Mesothelial cell of epicardium (in vitro differentiated cells): ENCODE data around the gene METAP1D. TPM values are rescaled to one million over a fixed set of nuclear protein-coding genes. Genes with fewer than 3 reads are reported as not detected.

Source experiments
- DNase-seq, 2 experiments: peaks; one replicate each; pipeline ENCODE4 v3.0.0; 2021; ENCODE audit warnings: low spot score in 2 of 2; ENCODE audit not compliant: unreplicated experiment in 2 of 2
- H3K27ac Mint-ChIP-seq: 2 replicates; pipeline ENCODE4 v1.8.0; 2021; ENCODE audit warnings: mixed read lengths
- H3K27me3 Mint-ChIP-seq: 2 replicates; pipeline ENCODE4 v1.8.0; 2021; ENCODE audit warnings: low read depth, mixed read lengths
- H3K36me3 Mint-ChIP-seq: 2 replicates; pipeline ENCODE4 v1.8.0; 2021; ENCODE audit warnings: mixed read lengths
- H3K4me1 Mint-ChIP-seq: 2 replicates; pipeline ENCODE4 v1.8.0; 2021; ENCODE audit warnings: mixed read lengths
- H3K4me3 Mint-ChIP-seq: 2 replicates; pipeline ENCODE4 v1.8.0; 2021; ENCODE audit warnings: mild to moderate bottlenecking, moderate library complexity, mixed read lengths
- H3K9me3 Mint-ChIP-seq: 2 replicates; pipeline ENCODE4 v1.8.0; 2021; ENCODE audit warnings: mixed read lengths
- CTCF ChIP-seq: fragments of 200-600 bp; sonication (generic); IDR thresholded peaks from one replicate; pipeline ENCODE4 v1.5.0; 2021; ENCODE audit warnings: antibody characterized with exemption; ENCODE audit not compliant: unreplicated experiment
- total RNA-seq: library from RNA; stranded (reverse); gene quantifications from 3 replicates; pipeline ENCODE4 v1.2.1, GENCODE V29; 2021

Gene METAP1D
- total RNA-seq, 1 donor from 2014 or later = 13.5 TPM

- no peak for TF ChIP-seq CTCF
- no peak for DNase-seq
- peak overlapping the region; percentile 34 for H3K27ac Mint-ChIP-seq
- H3K4me1 Mint-ChIP-seq = peaks cover 23% of the 10 kb centered on the region
- H3K4me3 Mint-ChIP-seq = no peak overlapping the region
- H3K27me3 Mint-ChIP-seq = no peaks in the 10 kb centered on the region
- H3K9me3 Mint-ChIP-seq = no peaks in the 10 kb centered on the region
- no peaks in the 10 kb centered on the region for H3K36me3 Mint-ChIP-seq
These were observed 38.4 kb downstream of the METAP1D start for GRCh38 chr2:172038121-172038520.

DNA sequence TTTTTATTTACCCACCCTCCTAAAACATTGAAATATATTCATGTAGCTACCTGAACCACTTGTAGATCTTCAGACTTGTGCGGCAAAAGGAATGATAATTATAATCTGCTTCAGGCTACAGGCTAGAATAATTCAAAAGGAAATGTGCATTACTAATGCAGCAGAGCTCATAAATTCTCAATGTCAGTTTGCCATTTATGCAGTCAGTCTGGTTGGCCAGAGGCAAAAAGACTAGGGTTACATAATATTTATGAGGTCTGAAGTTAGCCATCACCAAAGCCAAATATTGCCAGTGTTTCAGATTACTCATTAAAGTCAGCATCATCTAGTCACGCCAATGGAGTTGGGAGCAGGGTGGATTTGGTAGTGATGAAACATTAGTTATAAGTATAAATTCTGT lies 38.9 kb downstream of the METAP1D start:
- H3K27ac Mint-ChIP-seq = peak overlapping the region; percentile 14
- no peak for DNase-seq
- no peaks in the 10 kb centered on the region for H3K36me3 Mint-ChIP-seq
- H3K4me1 Mint-ChIP-seq = peaks cover 23% of the 10 kb centered on the region
- H3K9me3 Mint-ChIP-seq = no peaks in the 10 kb centered on the region
- no peak overlapping the region for H3K4me3 Mint-ChIP-seq
- no peaks in the 10 kb centered on the region for H3K27me3 Mint-ChIP-seq
- TF ChIP-seq CTCF = no peak

- no peaks in the 10 kb centered on the region for H3K27me3 Mint-ChIP-seq
- peaks cover 23% of the 10 kb centered on the region for H3K4me1 Mint-ChIP-seq
- H3K27ac Mint-ChIP-seq = peak overlapping the region; percentile 0
- no peak for DNase-seq
- no peaks in the 10 kb centered on the region for H3K9me3 Mint-ChIP-seq
- TF ChIP-seq CTCF = no peak
- no peaks in the 10 kb centered on the region for H3K36me3 Mint-ChIP-seq
- no peak overlapping the region for H3K4me3 Mint-ChIP-seq
These were observed 39.4 kb downstream of the METAP1D start for GRCh38 chr2:172039011-172039704.

- Mint-ChIP-seq H3K27me3 (no peaks in the 10 kb centered on the region), H3K4me1 (peaks cover 23% of the 10 kb centered on the region), H3K4me3 (no peak overlapping the region), H3K27ac (no peak overlapping the region), H3K36me3 (no peaks in the 10 kb centered on the region), H3K9me3 (no peaks in the 10 kb centered on the region)
- no peak for DNase-seq
- no peak for TF ChIP-seq CTCF
These were observed 40.6 kb downstream of the METAP1D start for GRCh38 chr2:172040311-172040710.

DNA sequence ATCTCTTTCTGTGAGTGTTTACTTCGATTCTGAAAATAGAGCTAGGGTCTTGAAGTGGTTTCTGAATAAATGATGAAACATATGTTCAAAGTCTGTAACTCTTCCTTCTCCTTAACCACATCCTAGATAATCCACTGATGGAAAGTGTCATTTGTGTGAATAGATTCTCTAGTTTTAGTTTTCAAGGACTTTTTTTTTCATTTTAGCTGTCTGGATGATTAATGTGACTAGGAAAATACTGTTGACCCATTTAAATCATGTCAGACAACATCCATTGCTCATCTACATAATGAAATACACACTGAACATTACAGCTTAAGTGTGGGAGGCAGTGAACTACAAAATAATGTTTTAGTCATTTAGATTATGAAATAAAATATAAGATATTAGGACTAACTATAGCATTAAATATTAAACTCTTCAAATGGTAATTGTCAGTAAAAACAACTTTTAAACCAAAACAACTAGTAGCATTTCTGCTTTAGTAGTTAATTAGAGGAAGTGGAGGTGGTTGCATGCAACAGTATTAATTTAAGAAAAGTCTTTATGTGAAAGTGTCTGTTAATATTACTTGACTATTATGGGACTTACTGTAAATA lies 46.4 kb downstream of the METAP1D start:
- DNase-seq = no peak
- Mint-ChIP-seq H3K27me3 (no peaks in the 10 kb centered on the region), H3K4me1 (peaks cover 14% of the 10 kb centered on the region), H3K27ac (no peak overlapping the region), H3K4me3 (no peak overlapping the region), H3K9me3 (no peaks in the 10 kb centered on the region), H3K36me3 (no peaks in the 10 kb centered on the region)
- TF ChIP-seq CTCF = no peak
